ENCODE measurements around the gene JAK3. TPM values are rescaled to one million over a fixed set of nuclear protein-coding genes. Genes with fewer than 3 reads are reported as not detected.

JAK3 gene
- total RNA-seq, 1 donor from 2014 or later = 0.26 TPM

DNA sequence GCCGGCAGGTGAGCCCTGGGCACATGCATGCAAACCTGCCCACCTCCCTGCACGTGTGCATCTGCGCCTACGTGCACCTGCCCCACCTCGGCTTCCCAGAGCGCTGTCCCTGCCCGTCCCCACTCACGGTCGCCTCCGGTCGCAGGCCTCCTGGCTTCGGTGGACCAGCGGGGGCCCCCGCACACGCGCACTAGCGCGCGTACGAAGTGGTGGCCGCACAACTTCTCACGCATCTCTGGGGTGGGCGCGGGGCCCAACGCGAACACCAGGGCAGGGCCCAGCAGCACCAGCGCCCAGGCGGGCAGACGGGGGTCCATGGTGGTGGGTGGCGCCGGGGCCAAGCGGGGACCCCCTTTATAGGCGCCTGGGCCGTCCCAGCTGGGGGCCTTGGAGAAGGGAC is 26.6 kb downstream of the JAK3 start, which contains the start of gene INSL3:
Gene INSL3, minus strand, starts transcription at position 330 of the 400 bp plus-strand sequence. Its CDS starts 13 bp downstream, at position 317.
- no peak for FAIRE-seq
- Histone ChIP-seq H3K27me3 (ENCODE audit: control insufficient read depth, insufficient read depth, low read length) (no peaks in the 10 kb centered on the region), H3K36me3 (ENCODE audit: control insufficient read depth, insufficient read depth, low read length) (no peaks in the 10 kb centered on the region), H3K4me3 (ENCODE audit: low read depth, low read length) (no peak within 1 kb of the TSS)
- TF ChIP-seq CTCF (IDR thresholded peaks at IDR 0.05; ENCODE audit: insufficient read depth, low read length, severe bottlenecking) = no peak
- no peak for DNase-seq (ENCODE audit: low read depth)

GRCh38 chr19:17817668-17818363 is 30.0 kb downstream of the JAK3 start:
- DNase-seq (ENCODE audit: low read depth) = no peak
- TF ChIP-seq CTCF (IDR thresholded peaks at IDR 0.05; ENCODE audit: insufficient read depth, low read length, severe bottlenecking) = no peak
- FAIRE-seq = no peak
- no peak overlapping the region for H3K4me3 ChIP-seq (ENCODE audit: low read depth, low read length)
- H3K36me3 ChIP-seq (ENCODE audit: control insufficient read depth, insufficient read depth, low read length) = no peaks in the 10 kb centered on the region
- no peaks in the 10 kb centered on the region for H3K27me3 ChIP-seq (ENCODE audit: control insufficient read depth, insufficient read depth, low read length)

- no peak overlapping the region for H3K4me3 ChIP-seq (ENCODE audit: low read depth, low read length)
- no peaks in the 10 kb centered on the region for H3K36me3 ChIP-seq (ENCODE audit: control insufficient read depth, insufficient read depth, low read length)
- DNase-seq (ENCODE audit: low read depth) (no peak), FAIRE-seq (no peak)
- no peaks in the 10 kb centered on the region for H3K27me3 ChIP-seq (ENCODE audit: control insufficient read depth, insufficient read depth, low read length)
- TF ChIP-seq CTCF (IDR thresholded peaks at IDR 0.05; ENCODE audit: insufficient read depth, low read length, severe bottlenecking) = no peak
Measured at GRCh38 chr19:17812099-17812498, 35.7 kb downstream of the JAK3 start.

- FAIRE-seq (no peak), DNase-seq (ENCODE audit: low read depth) (no peak)
- no peak overlapping the region for H3K4me3 ChIP-seq (ENCODE audit: low read depth, low read length)
- H3K27me3 ChIP-seq (ENCODE audit: control insufficient read depth, insufficient read depth, low read length) = no peaks in the 10 kb centered on the region
- TF ChIP-seq CTCF (IDR thresholded peaks at IDR 0.05; ENCODE audit: insufficient read depth, low read length, severe bottlenecking) = no peak
- H3K36me3 ChIP-seq (ENCODE audit: control insufficient read depth, insufficient read depth, low read length) = no peaks in the 10 kb centered on the region
Measured at GRCh38 chr19:17811681-17812080, 36.1 kb downstream of the JAK3 start.

GRCh38 chr19:17811103-17811502 is 36.7 kb downstream of the JAK3 start:
- Histone ChIP-seq H3K4me3 (ENCODE audit: low read depth, low read length) (no peak overlapping the region), H3K36me3 (ENCODE audit: control insufficient read depth, insufficient read depth, low read length) (no peaks in the 10 kb centered on the region), H3K27me3 (ENCODE audit: control insufficient read depth, insufficient read depth, low read length) (no peaks in the 10 kb centered on the region)
- FAIRE-seq = no peak
- no peak for TF ChIP-seq CTCF (IDR thresholded peaks at IDR 0.05; ENCODE audit: insufficient read depth, low read length, severe bottlenecking)
- DNase-seq (ENCODE audit: low read depth) = no peak

All from bronchial epithelial cell (primary cell).